HFF-Myc (cell line): Measurements from ENCODE around the gene KDM3A.

ENCODE experiments used
- DNase-seq: peaks from one replicate; pipeline ENCODE4 v3.0.0-alpha.2; 2011; ENCODE audit warnings: low read depth; ENCODE audit errors: extremely low read depth
- H3K4me3 ChIP-seq: replicated peaks from 2 replicates; pipeline ENCODE4 v1.5.1; 2011; ENCODE audit warnings: low read depth, mild to moderate bottlenecking, control low read depth, low read length
- TF ChIP-seq, protein P1 (sequence below): IDR thresholded peaks from 2 replicates; pipeline ENCODE4 v1.5.1; 2012; ENCODE audit warnings: mild to moderate bottlenecking, low read depth, low read length, control low read depth; ENCODE audit errors: missing control alignments

KDM3A gene

GRCh38 chr2:86484385-86484784 lies 43.2 kb downstream of the KDM3A start:
- TF ChIP-seq, protein P1, sequence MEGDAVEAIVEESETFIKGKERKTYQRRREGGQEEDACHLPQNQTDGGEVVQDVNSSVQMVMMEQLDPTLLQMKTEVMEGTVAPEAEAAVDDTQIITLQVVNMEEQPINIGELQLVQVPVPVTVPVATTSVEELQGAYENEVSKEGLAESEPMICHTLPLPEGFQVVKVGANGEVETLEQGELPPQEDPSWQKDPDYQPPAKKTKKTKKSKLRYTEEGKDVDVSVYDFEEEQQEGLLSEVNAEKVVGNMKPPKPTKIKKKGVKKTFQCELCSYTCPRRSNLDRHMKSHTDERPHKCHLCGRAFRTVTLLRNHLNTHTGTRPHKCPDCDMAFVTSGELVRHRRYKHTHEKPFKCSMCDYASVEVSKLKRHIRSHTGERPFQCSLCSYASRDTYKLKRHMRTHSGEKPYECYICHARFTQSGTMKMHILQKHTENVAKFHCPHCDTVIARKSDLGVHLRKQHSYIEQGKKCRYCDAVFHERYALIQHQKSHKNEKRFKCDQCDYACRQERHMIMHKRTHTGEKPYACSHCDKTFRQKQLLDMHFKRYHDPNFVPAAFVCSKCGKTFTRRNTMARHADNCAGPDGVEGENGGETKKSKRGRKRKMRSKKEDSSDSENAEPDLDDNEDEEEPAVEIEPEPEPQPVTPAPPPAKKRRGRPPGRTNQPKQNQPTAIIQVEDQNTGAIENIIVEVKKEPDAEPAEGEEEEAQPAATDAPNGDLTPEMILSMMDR, result no peak
- H3K4me3 ChIP-seq, result no peak overlapping the region
- no peak for DNase-seq

- no peak overlapping the region for H3K4me3 ChIP-seq
- TF ChIP-seq, protein P1, result no peak
- no peak for DNase-seq
These were observed 43.9 kb downstream of the KDM3A start for GRCh38 chr2:86485103-86485502.

GRCh38 chr2:86485802-86486201 lies 44.6 kb downstream of the KDM3A start:
- H3K4me3 ChIP-seq, result no peak overlapping the region
- TF ChIP-seq, protein P1, result no peak
- no peak for DNase-seq

- H3K4me3 ChIP-seq, result no peak overlapping the region
- DNase-seq, result no peak
- TF ChIP-seq, protein P1, result no peak
These were observed 45.9 kb downstream of the KDM3A start for GRCh38 chr2:86487062-86487461.

DNA sequence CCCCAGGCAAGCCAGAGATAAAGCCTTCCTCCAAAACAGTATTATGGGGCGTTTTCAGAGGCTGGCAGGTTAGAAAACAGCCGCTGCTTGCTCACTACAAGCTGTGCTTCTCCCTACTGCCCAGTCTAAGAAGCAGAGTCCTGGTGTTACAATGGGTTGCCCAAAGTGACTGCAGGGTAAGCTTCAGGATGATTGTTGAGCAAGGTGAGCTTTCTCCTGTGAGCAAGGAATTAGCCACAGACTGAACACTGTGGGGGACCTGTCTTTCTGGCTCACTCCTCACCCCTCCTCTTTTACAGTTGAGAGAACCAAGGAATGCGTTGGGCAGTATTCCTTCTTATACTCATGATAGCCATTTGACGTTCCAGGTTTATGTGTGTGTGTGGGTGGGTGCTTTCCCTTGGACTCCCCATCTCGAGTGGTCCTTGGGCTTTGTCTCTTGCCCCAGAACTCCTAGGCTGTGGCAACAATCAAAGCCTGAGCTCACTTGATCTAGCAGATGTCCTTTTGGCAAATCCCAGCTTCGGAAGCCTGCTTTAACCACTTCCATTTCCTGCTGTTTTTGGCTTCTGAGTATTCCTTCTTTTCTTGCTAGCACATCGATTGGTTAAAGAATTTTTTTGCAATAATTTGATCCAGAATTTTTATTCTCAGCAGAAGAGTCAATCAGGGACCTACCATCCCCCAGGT lies 47.5 kb downstream of the KDM3A start:
- DNase-seq, result no peak
- H3K4me3 ChIP-seq, result no peak overlapping the region
- TF ChIP-seq, protein P1, result no peak

- TF ChIP-seq, protein P1, result no peak
- no peak for DNase-seq
- no peak overlapping the region for H3K4me3 ChIP-seq
These were observed 48.4 kb downstream of the KDM3A start for GRCh38 chr2:86489542-86489941.

DNA sequence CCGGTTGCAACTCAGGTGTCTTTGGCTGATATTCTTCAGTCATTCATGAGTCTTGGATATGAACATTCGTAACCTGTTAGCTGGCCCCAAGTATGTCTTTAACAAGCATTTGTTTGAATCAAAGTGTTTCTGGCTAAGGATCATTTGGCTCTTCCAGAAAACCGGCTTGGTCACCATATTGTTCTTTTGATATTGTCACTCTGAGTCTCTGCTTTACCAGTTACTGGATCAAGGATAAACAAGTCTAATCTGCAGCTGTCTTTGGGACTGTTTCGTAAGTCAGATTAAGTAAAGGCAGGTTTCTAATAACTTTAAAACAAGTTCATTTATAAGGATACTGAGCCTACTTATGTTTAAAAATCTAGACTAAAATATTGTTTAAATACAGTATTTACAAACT lies 49.1 kb downstream of the KDM3A start:
- DNase-seq, result no peak
- no peak overlapping the region for H3K4me3 ChIP-seq
- TF ChIP-seq, protein P1, result no peak
